Measurements from ENCODE around the gene NCOA7.
A peak's percentile ranks its signal among the peaks of the same experiment; 100 is the strongest.

NCOA7 gene

GRCh38 chr6:125749865-125750691, 40.7 kb upstream of the NCOA7 start:
- peaks cover 36% of the 10 kb centered on the region for H3K4me1 Mint-ChIP-seq
- no peaks in the 10 kb centered on the region for H3K9me3 Mint-ChIP-seq
- peak; percentile 27 for DNase-seq
- H3K4me3 Mint-ChIP-seq = peak overlapping the region; percentile 83
- peaks cover 4% of the 10 kb centered on the region for H3K36me3 Mint-ChIP-seq
- H3K27me3 Mint-ChIP-seq = peaks cover 76% of the 10 kb centered on the region
- CTCF ChIA-PET = interaction anchor here (0.6 to 4.9 kb wide), 2 partner anchors 36 to 438 kb away, joined by 3 to 82 read pairs; no protein-coding TSS in a partner anchor
- H3K27ac Mint-ChIP-seq = peak overlapping the region; percentile 75

- H3K27me3 Mint-ChIP-seq = peaks cover 78% of the 10 kb centered on the region
- peaks cover 36% of the 10 kb centered on the region for H3K4me1 Mint-ChIP-seq
- H3K9me3 Mint-ChIP-seq = no peaks in the 10 kb centered on the region
- no peak overlapping the region for H3K27ac Mint-ChIP-seq
- peaks cover 4% of the 10 kb centered on the region for H3K36me3 Mint-ChIP-seq
- CTCF ChIA-PET = interaction anchor here (4.9 kb wide), 1 partner anchor 439 kb away, joined by 82 read pairs; no protein-coding TSS in a partner anchor
- peak overlapping the region; percentile 83 for H3K4me3 Mint-ChIP-seq
- no peak for DNase-seq
Measured at GRCh38 chr6:125750692-125751333, 39.9 kb upstream of the NCOA7 start.

DNA sequence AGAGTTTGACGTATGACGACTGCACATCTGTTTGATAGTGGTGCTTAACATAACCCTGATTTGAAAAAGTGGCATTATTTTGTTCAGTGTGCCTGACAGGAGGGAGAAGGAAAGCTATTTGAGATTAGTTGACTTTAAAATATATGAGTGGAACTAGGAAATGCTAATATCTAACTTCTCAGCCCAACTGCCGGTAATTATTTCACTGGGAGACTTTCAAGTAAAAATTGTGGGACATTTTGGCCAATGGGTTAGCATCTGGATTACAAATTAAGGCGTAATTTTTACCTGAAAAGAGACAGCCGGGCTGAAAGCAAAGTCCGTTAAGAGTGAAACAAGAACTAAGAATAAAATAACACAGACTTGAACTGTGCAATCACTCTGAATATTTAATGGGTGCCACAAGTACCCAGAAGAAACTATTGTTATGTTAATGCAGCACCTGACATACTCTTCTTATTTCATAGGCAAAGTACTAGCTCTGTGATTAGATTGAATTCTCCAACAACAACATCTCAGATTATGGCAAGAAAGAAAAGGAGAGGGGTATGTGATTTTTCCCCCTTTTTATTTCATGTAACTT, 39.3 kb upstream of the NCOA7 start:
- no peak overlapping the region for H3K4me3 Mint-ChIP-seq
- no peaks in the 10 kb centered on the region for H3K9me3 Mint-ChIP-seq
- DNase-seq = no peak
- peaks cover 4% of the 10 kb centered on the region for H3K36me3 Mint-ChIP-seq
- CTCF ChIA-PET = interaction anchor here (4.9 kb wide), 1 partner anchor 440 kb away, joined by 82 read pairs; no protein-coding TSS in a partner anchor
- peaks cover 73% of the 10 kb centered on the region for H3K27me3 Mint-ChIP-seq
- peaks cover 32% of the 10 kb centered on the region for H3K4me1 Mint-ChIP-seq
- H3K27ac Mint-ChIP-seq = no peak overlapping the region

DNA sequence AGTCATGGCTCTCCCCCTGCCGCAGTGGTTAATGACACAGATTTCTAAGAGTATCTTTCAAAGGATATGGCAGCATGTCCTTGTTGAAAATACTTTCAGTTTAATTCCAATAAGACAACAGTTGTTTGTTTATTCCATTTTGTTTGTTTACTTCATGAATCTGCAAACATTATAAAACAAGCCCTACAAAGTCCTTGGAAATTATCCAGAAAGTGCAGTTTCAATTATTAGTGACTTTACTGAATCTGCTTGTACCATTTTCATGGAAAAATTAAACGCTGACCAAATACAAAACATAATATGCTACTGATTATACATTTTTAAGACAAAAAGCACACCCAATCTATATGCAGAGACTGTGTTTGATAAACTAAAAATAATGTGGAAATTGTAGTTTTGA, 38.0 kb upstream of the NCOA7 start:
- H3K4me3 Mint-ChIP-seq = no peak overlapping the region

DNA sequence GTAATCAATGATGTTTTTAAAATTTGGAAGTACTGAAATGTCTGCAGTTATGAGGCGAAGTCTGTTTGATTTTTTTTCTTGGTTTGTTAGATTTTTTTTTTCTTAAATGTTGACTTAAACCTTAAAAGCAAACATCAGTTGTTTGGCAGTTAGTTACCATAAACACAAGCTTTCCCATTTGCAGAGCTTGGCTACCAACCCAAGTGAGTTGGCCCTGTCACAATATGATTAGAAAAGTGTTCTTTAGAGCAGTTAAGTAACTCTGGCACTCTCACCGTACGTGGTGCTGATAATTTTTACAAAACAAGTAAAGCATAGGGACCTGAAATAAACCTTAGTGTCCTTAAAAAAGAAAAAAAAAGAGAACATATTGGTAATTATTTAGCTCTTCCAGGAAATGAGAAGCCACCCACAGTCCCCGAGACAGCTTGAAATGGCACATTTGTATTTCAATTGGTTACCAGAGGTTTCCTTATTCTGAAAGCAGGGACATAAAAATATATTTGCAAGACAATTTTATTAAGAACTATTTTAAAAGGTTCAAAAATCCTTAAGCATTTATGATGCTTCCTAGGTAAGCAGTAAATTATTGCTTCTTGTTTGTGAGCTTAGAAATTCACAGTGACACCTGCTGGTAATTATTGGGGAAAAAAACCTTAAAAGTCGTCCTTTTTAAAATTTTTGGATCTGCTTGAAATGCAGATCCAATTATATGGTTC, 37.4 kb upstream of the NCOA7 start:
- no peak for DNase-seq
- Mint-ChIP-seq H3K36me3 (peaks cover 2% of the 10 kb centered on the region), H3K9me3 (no peaks in the 10 kb centered on the region), H3K27me3 (peaks cover 55% of the 10 kb centered on the region), H3K4me1 (peaks cover 18% of the 10 kb centered on the region), H3K4me3 (no peak overlapping the region), H3K27ac (no peak overlapping the region)
- CTCF ChIA-PET = interaction anchor here (0.7 to 4.9 kb wide), 9 partner anchors 11 to 451 kb away, joined by 3 to 82 read pairs (median 4); no protein-coding TSS in a partner anchor

More for the DNA sequence above, 38.0 kb upstream of the NCOA7 start:
- peaks cover 4% of the 10 kb centered on the region for H3K36me3 Mint-ChIP-seq
- CTCF ChIA-PET = interaction anchor here (0.7 to 4.9 kb wide), 6 partner anchors 122 to 441 kb away, joined by 3 to 82 read pairs (median 4); no protein-coding TSS in a partner anchor
- H3K9me3 Mint-ChIP-seq = no peaks in the 10 kb centered on the region
- no peak for DNase-seq
- H3K4me1 Mint-ChIP-seq = peaks cover 22% of the 10 kb centered on the region
- H3K27me3 Mint-ChIP-seq = peaks cover 61% of the 10 kb centered on the region
- H3K27ac Mint-ChIP-seq = no peak overlapping the region

- H3K27me3 Mint-ChIP-seq = peaks cover 50% of the 10 kb centered on the region
- peaks cover 13% of the 10 kb centered on the region for H3K4me1 Mint-ChIP-seq
- H3K4me3 Mint-ChIP-seq = no peak overlapping the region
- H3K27ac Mint-ChIP-seq = no peak overlapping the region
- no peaks in the 10 kb centered on the region for H3K9me3 Mint-ChIP-seq
- CTCF ChIA-PET = interaction anchor here (0.7 to 4.9 kb wide), 10 partner anchors 11 to 451 kb away, joined by 3 to 82 read pairs (median 4); no protein-coding TSS in a partner anchor
- peaks cover 2% of the 10 kb centered on the region for H3K36me3 Mint-ChIP-seq
- DNase-seq = no peak
Measured at GRCh38 chr6:125753937-125754259, 36.9 kb upstream of the NCOA7 start.

DNA sequence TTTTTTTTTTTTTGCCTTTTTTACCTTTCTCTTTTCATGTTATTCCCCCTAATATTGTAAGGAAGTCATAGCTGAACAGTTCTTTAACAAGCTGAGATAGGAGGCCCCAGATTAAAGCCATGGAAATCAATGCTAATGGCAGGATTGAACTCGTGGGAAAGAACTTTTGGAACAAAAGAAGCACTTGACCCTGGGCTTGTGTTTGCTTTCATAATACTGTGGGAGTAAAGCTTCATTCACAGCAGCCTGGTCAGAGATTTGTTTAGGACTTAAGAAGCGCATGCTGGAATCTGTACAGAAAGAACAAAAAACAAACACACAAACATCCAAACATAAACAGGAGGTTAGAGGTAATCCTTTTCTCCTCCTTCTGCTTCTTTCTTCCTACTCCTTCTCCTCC, 36.2 kb upstream of the NCOA7 start:
- CTCF ChIA-PET = interaction anchor here (0.9 to 4.9 kb wide), 4 partner anchors 14 to 443 kb away, joined by 3 to 82 read pairs (median 4); no protein-coding TSS in a partner anchor
- H3K36me3 Mint-ChIP-seq = peaks cover 2% of the 10 kb centered on the region
- H3K27me3 Mint-ChIP-seq = peaks cover 51% of the 10 kb centered on the region
- DNase-seq = no peak
- H3K4me3 Mint-ChIP-seq = no peak overlapping the region
- H3K4me1 Mint-ChIP-seq = peaks cover 12% of the 10 kb centered on the region
- H3K27ac Mint-ChIP-seq = no peak overlapping the region
- H3K9me3 Mint-ChIP-seq = no peaks in the 10 kb centered on the region

DNA sequence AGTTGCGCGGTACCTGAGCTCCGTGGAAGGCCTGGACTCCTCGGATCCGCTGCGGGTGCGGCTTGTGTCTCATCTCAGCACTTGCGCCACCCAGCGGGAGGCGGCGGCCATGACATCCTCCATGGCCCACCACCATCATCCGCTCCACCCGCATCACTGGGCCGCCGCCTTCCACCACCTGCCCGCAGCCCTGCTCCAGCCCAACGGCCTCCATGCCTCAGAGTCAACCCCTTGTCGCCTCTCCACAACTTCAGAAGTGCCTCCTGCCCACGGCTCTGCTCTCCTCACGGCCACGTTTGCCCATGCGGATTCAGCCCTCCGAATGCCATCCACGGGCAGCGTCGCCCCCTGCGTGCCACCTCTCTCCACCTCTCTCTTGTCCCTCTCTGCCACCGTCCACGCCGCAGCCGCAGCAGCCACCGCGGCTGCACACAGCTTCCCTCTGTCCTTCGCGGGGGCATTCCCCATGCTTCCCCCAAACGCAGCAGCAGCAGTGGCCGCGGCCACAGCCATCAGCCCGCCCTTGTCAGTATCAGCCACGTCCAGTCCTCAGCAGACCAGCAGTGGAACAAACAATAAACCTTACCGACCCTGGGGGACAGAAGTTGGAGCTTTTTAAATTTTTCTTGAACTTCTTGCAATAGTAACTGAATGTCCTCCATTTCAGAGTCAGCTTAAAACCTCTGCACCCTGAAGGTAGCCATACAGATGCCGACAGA, 31.4 kb upstream of the NCOA7 start:
- Mint-ChIP-seq H3K36me3 (no peaks in the 10 kb centered on the region), H3K27ac (no peak overlapping the region), H3K4me1 (peaks cover 3% of the 10 kb centered on the region), H3K9me3 (no peaks in the 10 kb centered on the region), H3K27me3 (peaks cover 27% of the 10 kb centered on the region), H3K4me3 (no peak overlapping the region)
- CTCF ChIA-PET = interaction anchor here (0.9 to 1.1 kb wide), 2 partner anchors 445 to 449 kb away, joined by 4 read pairs; no protein-coding TSS in a partner anchor
- no peak for DNase-seq

GRCh38 chr6:125759959-125760457, 30.8 kb upstream of the NCOA7 start:
- H3K27ac Mint-ChIP-seq = no peak overlapping the region
- peaks cover 5% of the 10 kb centered on the region for H3K4me1 Mint-ChIP-seq
- H3K27me3 Mint-ChIP-seq = peaks cover 23% of the 10 kb centered on the region
- DNase-seq = no peak
- H3K9me3 Mint-ChIP-seq = no peaks in the 10 kb centered on the region
- H3K36me3 Mint-ChIP-seq = no peaks in the 10 kb centered on the region
- CTCF ChIA-PET = interaction anchor here (1.1 kb wide), 1 partner anchor 446 kb away, joined by 4 read pairs; no protein-coding TSS in a partner anchor
- H3K4me3 Mint-ChIP-seq = no peak overlapping the region

- H3K4me3 Mint-ChIP-seq = no peak overlapping the region
- no peak overlapping the region for H3K27ac Mint-ChIP-seq
- no peaks in the 10 kb centered on the region for H3K36me3 Mint-ChIP-seq
- H3K27me3 Mint-ChIP-seq = peaks cover 34% of the 10 kb centered on the region
- no peaks in the 10 kb centered on the region for H3K9me3 Mint-ChIP-seq
- H3K4me1 Mint-ChIP-seq = peaks cover 5% of the 10 kb centered on the region
- CTCF ChIA-PET = interaction anchor here (1.3 to 7.1 kb wide), 3 partner anchors 7 to 453 kb away, joined by 3 to 49 read pairs (median 4); no protein-coding TSS in a partner anchor
- DNase-seq = no peak
Measured at GRCh38 chr6:125764121-125764671, 26.6 kb upstream of the NCOA7 start.

GRCh38 chr6:125765944-125766343, 24.8 kb upstream of the NCOA7 start:
- peaks cover 5% of the 10 kb centered on the region for H3K4me1 Mint-ChIP-seq
- H3K9me3 Mint-ChIP-seq = no peaks in the 10 kb centered on the region
- DNase-seq = no peak
- H3K36me3 Mint-ChIP-seq = no peaks in the 10 kb centered on the region
- no peak overlapping the region for H3K27ac Mint-ChIP-seq
- peaks cover 30% of the 10 kb centered on the region for H3K27me3 Mint-ChIP-seq
- CTCF ChIA-PET = interaction anchor here (1.6 to 7.1 kb wide), 2 partner anchors 9 to 455 kb away, joined by 4 to 49 read pairs; no protein-coding TSS in a partner anchor
- H3K4me3 Mint-ChIP-seq = no peak overlapping the region

- CTCF ChIA-PET = interaction anchor here (7.1 kb wide), 1 partner anchor 455 kb away, joined by 49 read pairs; no protein-coding TSS in a partner anchor
- Mint-ChIP-seq H3K9me3 (no peaks in the 10 kb centered on the region), H3K4me1 (peaks cover 5% of the 10 kb centered on the region), H3K27ac (no peak overlapping the region), H3K27me3 (peaks cover 30% of the 10 kb centered on the region), H3K4me3 (no peak overlapping the region), H3K36me3 (no peaks in the 10 kb centered on the region)
- DNase-seq = no peak
Measured at GRCh38 chr6:125766641-125767040, 24.1 kb upstream of the NCOA7 start.
